A673 (cell line): ENCODE data around the gene GADD45A.

Experiments
- EZH2 ChIP-seq: fragments of 200-600 bp; sonication (generic); IDR thresholded peaks from 2 replicates; pipeline ENCODE4 v1.6.1; 2017; ENCODE audit warnings: borderline replicate concordance, low read depth, mild to moderate bottlenecking, mixed read lengths, antibody characterized with exemption, low read length; ENCODE audit not compliant: poor library complexity, severe bottlenecking
- TF ChIP-seq, protein P1 (sequence below): fragments of 300-800, 200-600 bp; sonication (generic); conservative IDR thresholded peaks from 2 replicates; pipeline ENCODE4 v1.5.1; 2017; ENCODE audit warnings: low read depth, mild to moderate bottlenecking, antibody characterized with exemption, low read length, moderate library complexity, mixed read lengths

- TF ChIP-seq, protein P1, sequence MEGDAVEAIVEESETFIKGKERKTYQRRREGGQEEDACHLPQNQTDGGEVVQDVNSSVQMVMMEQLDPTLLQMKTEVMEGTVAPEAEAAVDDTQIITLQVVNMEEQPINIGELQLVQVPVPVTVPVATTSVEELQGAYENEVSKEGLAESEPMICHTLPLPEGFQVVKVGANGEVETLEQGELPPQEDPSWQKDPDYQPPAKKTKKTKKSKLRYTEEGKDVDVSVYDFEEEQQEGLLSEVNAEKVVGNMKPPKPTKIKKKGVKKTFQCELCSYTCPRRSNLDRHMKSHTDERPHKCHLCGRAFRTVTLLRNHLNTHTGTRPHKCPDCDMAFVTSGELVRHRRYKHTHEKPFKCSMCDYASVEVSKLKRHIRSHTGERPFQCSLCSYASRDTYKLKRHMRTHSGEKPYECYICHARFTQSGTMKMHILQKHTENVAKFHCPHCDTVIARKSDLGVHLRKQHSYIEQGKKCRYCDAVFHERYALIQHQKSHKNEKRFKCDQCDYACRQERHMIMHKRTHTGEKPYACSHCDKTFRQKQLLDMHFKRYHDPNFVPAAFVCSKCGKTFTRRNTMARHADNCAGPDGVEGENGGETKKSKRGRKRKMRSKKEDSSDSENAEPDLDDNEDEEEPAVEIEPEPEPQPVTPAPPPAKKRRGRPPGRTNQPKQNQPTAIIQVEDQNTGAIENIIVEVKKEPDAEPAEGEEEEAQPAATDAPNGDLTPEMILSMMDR: no peak
- no peak for TF ChIP-seq EZH2
Measured at GRCh38 chr1:67647814-67648358, 37.1 kb upstream of the GADD45A start.
